ENCODE data around the gene ZNF700.

- TF ChIP-seq CTCF (IDR thresholded peaks at IDR 0.05) (no peak), EP300 (IDR thresholded peaks at IDR 0.05) (no peak), POLR2A (IDR thresholded peaks at IDR 0.05) (no peak)
Observed at GRCh38 chr19:11989112-11989456, 64.2 kb downstream of the ZNF700 start.
